Measurements from ENCODE around the gene C22orf39.
A peak's percentile ranks its signal among the peaks of the same experiment; 100 is the strongest.

C22orf39 gene

DNA sequence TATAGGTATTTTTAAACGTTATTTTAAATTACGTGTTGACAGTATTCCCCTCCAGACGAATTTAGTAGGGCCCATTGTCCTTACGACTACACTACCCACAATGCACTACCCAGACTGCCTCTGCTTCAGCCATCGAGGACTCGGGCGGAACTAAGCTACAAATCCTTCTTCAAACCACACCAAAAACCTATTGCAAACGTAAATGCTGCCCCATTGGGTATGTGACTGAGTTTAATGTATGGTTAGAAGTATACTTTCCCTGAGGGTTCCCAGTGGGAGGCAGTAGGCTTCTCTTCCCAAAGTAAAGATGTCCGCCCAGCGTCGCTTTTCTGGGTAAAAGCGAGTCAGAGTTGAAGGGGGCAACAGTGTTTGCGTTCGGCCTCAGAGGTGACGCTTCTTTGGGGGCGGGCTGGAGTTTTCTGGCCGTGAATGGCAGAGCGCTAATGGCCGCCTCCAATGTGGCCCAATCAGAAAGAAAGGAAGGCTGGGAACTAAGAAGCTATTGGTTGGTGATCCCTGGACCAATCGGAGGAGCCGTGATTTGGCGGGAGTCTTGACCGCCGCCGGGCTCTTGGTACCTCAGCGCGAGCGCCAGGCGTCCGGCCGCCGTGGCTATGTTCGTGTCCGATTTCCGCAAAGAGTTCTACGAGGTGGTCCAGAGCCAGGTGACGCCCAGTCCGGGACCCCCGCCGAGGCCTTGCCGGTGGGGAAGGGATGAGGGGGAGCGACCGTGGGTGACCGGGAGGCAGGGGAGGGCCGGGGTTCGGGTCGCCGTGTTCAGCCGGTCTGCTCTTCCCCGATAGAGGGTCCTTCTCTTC lies 32.1 kb upstream of the C22orf39 start, which contains the start of gene CDC45:
Gene CDC45, plus strand, starts transcription at position 566 of the 818 bp plus-strand sequence. Its CDS starts 49 bp downstream, at position 615.
- TF ChIP-seq TCF12 (IDR thresholded peaks at IDR 0.05; ENCODE audit: low read depth), result peak; percentile 53
- no peak for TF ChIP-seq CEBPB (IDR thresholded peaks at IDR 0.05)
- TF ChIP-seq YY1 (IDR thresholded peaks at IDR 0.05; ENCODE audit: low read depth), result peak; percentile 99
- TF ChIP-seq EP300 (IDR thresholded peaks at IDR 0.05; ENCODE audit: borderline replicate concordance), result no peak
- peak; percentile 91 for TF ChIP-seq EGR1 (IDR thresholded peaks at IDR 0.05)
- no peak for TF ChIP-seq RAD21 (IDR thresholded peaks at IDR 0.05; ENCODE audit: low read depth)
- TF ChIP-seq, protein P1, sequence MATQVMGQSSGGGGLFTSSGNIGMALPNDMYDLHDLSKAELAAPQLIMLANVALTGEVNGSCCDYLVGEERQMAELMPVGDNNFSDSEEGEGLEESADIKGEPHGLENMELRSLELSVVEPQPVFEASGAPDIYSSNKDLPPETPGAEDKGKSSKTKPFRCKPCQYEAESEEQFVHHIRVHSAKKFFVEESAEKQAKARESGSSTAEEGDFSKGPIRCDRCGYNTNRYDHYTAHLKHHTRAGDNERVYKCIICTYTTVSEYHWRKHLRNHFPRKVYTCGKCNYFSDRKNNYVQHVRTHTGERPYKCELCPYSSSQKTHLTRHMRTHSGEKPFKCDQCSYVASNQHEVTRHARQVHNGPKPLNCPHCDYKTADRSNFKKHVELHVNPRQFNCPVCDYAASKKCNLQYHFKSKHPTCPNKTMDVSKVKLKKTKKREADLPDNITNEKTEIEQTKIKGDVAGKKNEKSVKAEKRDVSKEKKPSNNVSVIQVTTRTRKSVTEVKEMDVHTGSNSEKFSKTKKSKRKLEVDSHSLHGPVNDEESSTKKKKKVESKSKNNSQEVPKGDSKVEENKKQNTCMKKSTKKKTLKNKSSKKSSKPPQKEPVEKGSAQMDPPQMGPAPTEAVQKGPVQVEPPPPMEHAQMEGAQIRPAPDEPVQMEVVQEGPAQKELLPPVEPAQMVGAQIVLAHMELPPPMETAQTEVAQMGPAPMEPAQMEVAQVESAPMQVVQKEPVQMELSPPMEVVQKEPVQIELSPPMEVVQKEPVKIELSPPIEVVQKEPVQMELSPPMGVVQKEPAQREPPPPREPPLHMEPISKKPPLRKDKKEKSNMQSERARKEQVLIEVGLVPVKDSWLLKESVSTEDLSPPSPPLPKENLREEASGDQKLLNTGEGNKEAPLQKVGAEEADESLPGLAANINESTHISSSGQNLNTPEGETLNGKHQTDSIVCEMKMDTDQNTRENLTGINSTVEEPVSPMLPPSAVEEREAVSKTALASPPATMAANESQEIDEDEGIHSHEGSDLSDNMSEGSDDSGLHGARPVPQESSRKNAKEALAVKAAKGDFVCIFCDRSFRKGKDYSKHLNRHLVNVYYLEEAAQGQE (IDR thresholded peaks at IDR 0.05; ENCODE audit: low read depth), result no peak
- peak; percentile 83 for TF ChIP-seq CREB1 (IDR thresholded peaks at IDR 0.05; ENCODE audit: low read depth)
- TF ChIP-seq ZBTB7A (IDR thresholded peaks at IDR 0.05; ENCODE audit: low read depth), result no peak
- no peak for TF ChIP-seq TAF1 (IDR thresholded peaks at IDR 0.05; ENCODE audit: low read depth)
- TF ChIP-seq, protein P2, sequence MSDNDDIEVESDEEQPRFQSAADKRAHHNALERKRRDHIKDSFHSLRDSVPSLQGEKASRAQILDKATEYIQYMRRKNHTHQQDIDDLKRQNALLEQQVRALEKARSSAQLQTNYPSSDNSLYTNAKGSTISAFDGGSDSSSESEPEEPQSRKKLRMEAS (IDR thresholded peaks at IDR 0.05), result peak; percentile 76
- TF ChIP-seq TEAD4 (IDR thresholded peaks at IDR 0.05), result no peak
- TF ChIP-seq FOXM1 (IDR thresholded peaks at IDR 0.05; ENCODE audit: borderline replicate concordance, low read depth), result peak; percentile 60; the same call in 1 of the 2 replicates
- no peak for TF ChIP-seq USF1 (IDR thresholded peaks at IDR 0.05)
- no peak for TF ChIP-seq NFIC (IDR thresholded peaks at IDR 0.05)

- no peak for TF ChIP-seq TCF12 (IDR thresholded peaks at IDR 0.05; ENCODE audit: low read depth)
- TF ChIP-seq, protein P1 (IDR thresholded peaks at IDR 0.05; ENCODE audit: low read depth), result no peak
- TF ChIP-seq CEBPB (IDR thresholded peaks at IDR 0.05), result no peak
- TF ChIP-seq EGR1 (IDR thresholded peaks at IDR 0.05), result no peak
- TF ChIP-seq TEAD4 (IDR thresholded peaks at IDR 0.05), result no peak
- TF ChIP-seq RAD21 (IDR thresholded peaks at IDR 0.05; ENCODE audit: low read depth), result no peak
- TF ChIP-seq YY1 (IDR thresholded peaks at IDR 0.05; ENCODE audit: low read depth), result no peak
- TF ChIP-seq NFIC (IDR thresholded peaks at IDR 0.05), result peak; percentile 52; the same call in 1 of the 2 replicates
- TF ChIP-seq ZBTB7A (IDR thresholded peaks at IDR 0.05; ENCODE audit: low read depth), result no peak
- peak; percentile 33; the same call in 1 of the 2 replicates for TF ChIP-seq EP300 (IDR thresholded peaks at IDR 0.05; ENCODE audit: borderline replicate concordance)
- peak; percentile 51; the same call in 1 of the 2 replicates for TF ChIP-seq TAF1 (IDR thresholded peaks at IDR 0.05; ENCODE audit: low read depth)
- TF ChIP-seq, protein P2 (IDR thresholded peaks at IDR 0.05), result 0 out of 2 replicates have a peak, but pooled peaks have one; percentile 32
- TF ChIP-seq USF1 (IDR thresholded peaks at IDR 0.05), result no peak
- no peak for TF ChIP-seq CREB1 (IDR thresholded peaks at IDR 0.05; ENCODE audit: low read depth)
- no peak for TF ChIP-seq FOXM1 (IDR thresholded peaks at IDR 0.05; ENCODE audit: borderline replicate concordance, low read depth)
Measured at GRCh38 chr22:19478901-19479354, 31.4 kb upstream of the C22orf39 start, which contains the start of gene UFD1. Gene UFD1 (minus strand): TSS chr22:19479193. CDS start chr22:19479085, 108 bp downstream.

DNA sequence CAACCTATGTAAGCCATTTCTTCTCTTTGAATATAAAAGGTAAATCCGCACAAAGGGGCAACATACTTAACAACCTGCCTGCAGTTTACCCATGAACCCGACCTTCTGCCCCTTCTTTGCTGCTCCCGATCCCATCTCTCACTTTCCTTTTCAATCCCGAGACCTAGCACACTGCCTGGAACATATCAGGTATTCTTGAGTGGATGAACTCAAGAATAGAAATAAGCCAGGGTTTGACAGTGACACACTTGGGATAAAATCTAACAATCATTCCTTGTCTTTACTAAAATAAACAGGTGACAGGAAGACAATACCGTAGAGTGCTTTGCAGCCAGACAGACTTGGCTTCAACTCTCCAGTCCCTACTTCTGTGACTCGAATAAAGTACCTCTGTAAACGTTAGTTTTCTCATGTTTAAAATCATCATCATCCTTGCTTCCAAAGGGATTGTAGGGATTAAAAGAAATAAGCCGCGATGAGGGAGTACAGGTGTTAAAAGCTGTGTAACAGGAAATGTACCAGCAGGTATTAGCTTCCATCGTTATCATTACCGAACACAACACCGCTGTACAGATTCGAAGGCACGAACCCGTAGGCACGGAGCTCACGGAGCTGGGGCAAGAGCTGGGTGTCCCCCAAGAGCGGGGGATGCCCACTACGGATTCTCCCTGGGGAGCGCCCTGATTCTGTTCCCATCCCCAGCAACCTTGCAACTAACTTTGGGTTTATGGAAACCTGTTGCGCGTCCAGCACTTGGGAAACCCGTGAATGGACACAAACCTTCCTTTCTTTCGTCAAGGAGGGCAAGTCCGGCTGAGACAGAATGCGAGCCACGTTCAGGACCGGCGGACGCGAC lies 30.8 kb upstream of the C22orf39 start:
- TF ChIP-seq ZBTB7A (IDR thresholded peaks at IDR 0.05; ENCODE audit: low read depth) (no peak), CEBPB (IDR thresholded peaks at IDR 0.05) (no peak), USF1 (IDR thresholded peaks at IDR 0.05) (no peak), CREB1 (IDR thresholded peaks at IDR 0.05; ENCODE audit: low read depth) (no peak), TCF12 (IDR thresholded peaks at IDR 0.05; ENCODE audit: low read depth) (no peak), EP300 (IDR thresholded peaks at IDR 0.05; ENCODE audit: borderline replicate concordance) (no peak), RAD21 (IDR thresholded peaks at IDR 0.05; ENCODE audit: low read depth) (no peak), TEAD4 (IDR thresholded peaks at IDR 0.05) (no peak), FOXM1 (IDR thresholded peaks at IDR 0.05; ENCODE audit: borderline replicate concordance, low read depth) (no peak), NFIC (IDR thresholded peaks at IDR 0.05) (no peak), TAF1 (IDR thresholded peaks at IDR 0.05; ENCODE audit: low read depth) (no peak), YY1 (IDR thresholded peaks at IDR 0.05; ENCODE audit: low read depth) (no peak), EGR1 (IDR thresholded peaks at IDR 0.05) (no peak)
- TF ChIP-seq, protein P2 (IDR thresholded peaks at IDR 0.05), result no peak
- TF ChIP-seq, protein P1 (IDR thresholded peaks at IDR 0.05; ENCODE audit: low read depth), result no peak

All from Ishikawa (cell line).